HG03060 (cell line): ENCODE data around the gene TLE2.
"Not testable (repeated sequence)": the region's sequence is repeated elsewhere in the genome, so short reads cannot be mapped to it uniquely, and the experiment has no call there.

Source experiments
- ATAC-seq: cut with Tn5 transposase; IDR thresholded peaks from one replicate; pipeline ENCODE4 v1.9.1; 2021; ENCODE audit warnings: low read depth, moderate number of reproducible peaks; ENCODE audit not compliant: unreplicated experiment

Gene TLE2

DNA sequence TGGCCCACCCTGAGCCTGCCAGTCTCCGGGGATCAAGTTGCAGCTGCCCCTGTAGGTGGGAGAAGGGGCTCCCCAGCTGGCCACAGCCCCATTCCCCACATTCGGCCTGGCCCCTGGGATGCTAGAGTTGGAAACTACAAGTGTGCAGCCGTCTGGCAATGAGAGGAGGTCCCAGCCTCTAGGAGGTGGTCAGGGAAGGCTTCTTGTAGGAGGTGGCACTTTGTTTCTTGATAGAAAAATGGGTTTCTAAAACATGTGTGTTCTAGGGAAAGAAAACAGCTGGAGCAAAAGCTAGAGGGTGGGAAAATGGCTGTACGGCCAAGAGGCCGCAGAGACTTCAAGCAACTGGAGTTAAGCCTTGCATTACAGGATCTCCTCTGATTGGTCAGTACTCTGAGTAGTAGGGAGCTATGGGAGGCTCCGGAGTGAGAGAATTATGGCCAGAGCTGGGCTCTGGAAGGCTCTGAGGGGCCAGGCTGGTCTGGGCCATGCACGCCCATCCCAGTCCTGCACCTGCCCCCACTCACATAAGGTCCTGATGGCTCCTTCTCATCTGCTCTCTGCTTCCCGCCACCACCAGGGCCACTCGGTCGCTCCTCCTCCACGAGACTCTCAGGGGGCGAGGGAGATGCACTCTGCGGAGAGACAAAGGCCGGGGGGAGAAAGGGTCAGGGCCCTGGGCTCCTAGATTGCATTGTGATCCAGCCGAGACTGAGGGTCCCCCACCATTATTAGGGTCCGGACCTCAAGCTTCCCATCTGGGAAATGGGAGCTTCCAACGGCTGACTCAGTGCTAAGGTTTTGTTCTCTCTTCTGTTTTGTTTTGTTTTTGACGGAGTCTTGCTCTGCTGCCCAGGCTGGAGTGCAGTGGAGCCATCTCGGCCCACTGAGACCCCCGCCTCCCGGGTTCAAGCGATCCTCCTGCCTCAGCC is 13.7 kb downstream of the TLE2 start:
- ATAC-seq, result no peak

DNA sequence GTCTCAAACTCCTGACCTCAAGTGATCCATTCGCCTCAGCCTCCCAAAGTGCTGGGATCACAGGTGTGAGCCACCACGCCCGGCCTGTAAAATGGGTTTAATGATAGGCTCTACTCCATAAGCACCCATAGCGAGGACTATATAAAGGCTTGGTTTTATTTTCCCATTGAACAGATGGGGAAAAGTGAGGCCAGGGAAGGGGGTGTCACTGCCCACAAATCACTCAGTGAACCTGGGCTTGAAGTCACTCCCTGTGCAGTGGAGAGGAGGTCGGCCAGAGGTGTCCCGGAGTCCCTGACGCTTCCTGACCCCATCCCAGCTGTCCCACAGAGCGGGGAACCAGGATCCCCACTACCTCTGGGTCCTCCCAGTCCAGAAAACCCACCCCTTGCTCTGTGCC is 14.9 kb downstream of the TLE2 start:
- ATAC-seq, result no peak

GRCh38 chr19:3013263-3013725 is 15.8 kb downstream of the TLE2 start:
- ATAC-seq, result no peak

- no peak for ATAC-seq
These were observed 16.3 kb downstream of the TLE2 start for GRCh38 chr19:3012621-3013262.

DNA sequence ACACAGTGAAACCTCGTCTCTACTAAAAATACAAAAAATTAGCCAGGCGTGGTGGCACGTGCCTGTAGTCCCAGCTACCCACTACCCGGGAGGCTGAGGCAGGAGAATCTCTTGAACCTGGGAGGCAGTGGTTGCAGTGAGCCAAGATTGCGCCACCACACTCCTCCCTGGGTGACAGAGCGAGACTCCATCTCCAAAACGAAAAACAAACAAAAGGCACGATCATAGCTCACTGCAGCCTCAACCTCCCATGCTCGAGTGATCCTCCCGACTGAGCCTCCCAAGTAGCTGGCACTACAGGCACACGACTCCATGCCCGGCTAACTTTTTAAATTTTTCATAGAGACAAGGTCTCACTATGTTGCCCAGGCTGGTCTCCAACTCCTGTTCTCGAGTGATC is 17.0 kb downstream of the TLE2 start:
- not testable (repeated sequence) for ATAC-seq

- ATAC-seq, result no peak
These were observed 18.2 kb downstream of the TLE2 start for GRCh38 chr19:3010871-3011270.

DNA sequence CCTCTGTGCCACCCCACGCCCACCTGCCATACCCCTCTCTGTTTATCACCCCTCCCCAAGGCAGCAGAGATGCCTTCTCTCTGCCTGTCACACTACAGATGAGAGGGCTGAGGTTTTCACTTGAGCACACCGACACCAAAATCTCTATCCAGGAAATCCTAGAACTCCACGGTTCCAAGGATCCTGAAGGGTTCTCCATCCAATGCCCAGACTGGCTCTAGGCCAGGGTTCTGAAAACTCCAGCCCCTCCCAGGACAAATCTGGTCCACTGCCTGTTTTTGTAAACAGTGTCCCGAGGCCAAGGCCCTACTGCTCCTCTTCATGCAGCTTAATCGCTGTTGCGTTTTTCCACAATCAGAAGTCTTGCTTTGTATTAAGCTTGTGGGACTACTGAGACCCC is 20.1 kb downstream of the TLE2 start:
- ATAC-seq, result no peak

GRCh38 chr19:3007975-3008374 is 21.1 kb downstream of the TLE2 start:
- no peak for ATAC-seq

DNA sequence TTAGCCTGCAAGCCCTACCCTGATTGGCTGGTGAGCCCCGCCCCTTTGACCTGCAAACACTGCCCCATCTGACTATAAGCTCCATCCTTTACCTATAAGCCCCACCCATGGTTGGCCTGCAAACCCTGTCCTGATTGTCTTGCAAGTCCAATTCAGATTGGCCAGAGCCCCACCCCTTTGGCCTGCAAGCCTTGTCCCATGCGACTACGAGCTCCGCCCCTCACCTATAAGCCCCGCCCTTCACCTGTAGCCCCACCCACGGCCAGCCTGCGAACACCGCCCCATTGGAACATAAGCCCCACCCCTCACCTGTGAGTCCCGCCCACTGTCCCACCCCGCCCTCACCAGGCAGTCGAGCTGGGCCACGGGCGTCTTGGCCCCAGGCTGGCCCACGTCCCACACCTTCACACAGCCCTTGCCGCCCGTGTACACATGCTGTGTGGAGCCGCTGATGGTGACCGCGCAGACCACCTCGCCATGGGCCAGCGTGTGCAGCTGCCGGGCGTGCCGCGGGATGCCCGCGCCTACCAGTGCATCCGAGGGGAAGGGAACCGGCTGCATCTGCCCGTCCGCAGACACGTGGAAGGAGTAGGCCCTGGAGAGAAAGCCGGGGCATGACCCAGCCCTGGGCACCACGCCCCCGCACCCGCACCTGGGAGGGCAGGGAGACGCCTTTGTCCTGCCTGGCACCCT is 22.9 kb downstream of the TLE2 start:
- ATAC-seq, result no peak

GRCh38 chr19:3005345-3005744 is 23.7 kb downstream of the TLE2 start:
- no peak for ATAC-seq

GRCh38 chr19:3004522-3004921 is 24.6 kb downstream of the TLE2 start:
- no peak for ATAC-seq

GRCh38 chr19:3003046-3003445 is 26.0 kb downstream of the TLE2 start:
- ATAC-seq, result no peak

GRCh38 chr19:3001235-3001800 is 27.8 kb downstream of the TLE2 start:
- ATAC-seq, result no peak

GRCh38 chr19:2998642-2999041 is 30.4 kb downstream of the TLE2 start:
- no peak for ATAC-seq

- ATAC-seq, result no peak
These were observed 31.4 kb downstream of the TLE2 start for GRCh38 chr19:2997720-2998119.

GRCh38 chr19:2994588-2995131 is 34.4 kb downstream of the TLE2 start:
- no peak for ATAC-seq

DNA sequence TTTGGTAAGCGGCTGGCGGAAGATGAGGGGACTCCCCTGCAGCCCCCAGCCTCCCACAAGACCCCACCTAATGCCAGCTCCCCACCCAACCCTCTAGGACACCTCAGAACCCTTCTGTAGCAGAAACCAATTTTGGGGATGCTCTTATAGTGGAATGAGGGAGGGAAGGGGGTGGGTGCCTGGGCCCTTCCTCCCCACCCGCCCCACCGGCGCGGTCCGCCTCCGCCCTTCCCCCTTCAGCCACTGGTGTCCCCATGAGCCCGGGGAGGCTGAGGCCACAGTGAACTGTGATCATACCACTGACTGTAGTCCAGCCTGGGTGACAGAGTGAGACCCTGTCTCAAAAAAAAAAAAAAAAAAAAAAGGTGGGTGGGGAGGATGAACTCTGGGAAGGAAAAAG is 35.5 kb downstream of the TLE2 start:
- ATAC-seq, result no peak

DNA sequence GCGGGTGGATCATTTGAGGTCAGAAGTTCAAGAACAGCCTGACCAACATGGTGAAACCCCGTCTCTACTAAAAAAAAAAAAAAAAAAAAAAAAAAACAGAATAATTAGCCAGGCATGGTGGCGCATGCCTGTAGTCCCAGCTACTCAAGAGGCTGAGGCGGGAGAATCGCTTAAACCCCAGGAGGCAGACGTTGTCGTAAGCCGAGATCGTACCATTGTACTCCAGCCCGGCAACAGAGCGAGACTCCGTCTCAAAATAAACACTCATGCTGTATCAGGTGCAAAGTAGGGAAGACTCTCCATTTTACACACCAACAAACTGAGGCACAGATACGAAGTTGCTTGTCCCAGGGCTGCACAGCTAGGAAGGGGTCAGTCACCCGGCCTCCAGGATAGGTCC is 36.1 kb downstream of the TLE2 start:
- ATAC-seq, result no peak

GRCh38 chr19:2992333-2992732 is 36.7 kb downstream of the TLE2 start:
- not testable (repeated sequence) for ATAC-seq

GRCh38 chr19:2989236-2989946 is 39.7 kb downstream of the TLE2 start:
- no peak for ATAC-seq
